ENCODE results near the gene ID4. TPM values are rescaled to one million over a fixed set of nuclear protein-coding genes. Genes with fewer than 3 reads are reported as not detected.

The ID4 gene
- total RNA-seq, 4 donors from 2014 or later = 0.36 to 5.8 (median 1.3) TPM

DNA sequence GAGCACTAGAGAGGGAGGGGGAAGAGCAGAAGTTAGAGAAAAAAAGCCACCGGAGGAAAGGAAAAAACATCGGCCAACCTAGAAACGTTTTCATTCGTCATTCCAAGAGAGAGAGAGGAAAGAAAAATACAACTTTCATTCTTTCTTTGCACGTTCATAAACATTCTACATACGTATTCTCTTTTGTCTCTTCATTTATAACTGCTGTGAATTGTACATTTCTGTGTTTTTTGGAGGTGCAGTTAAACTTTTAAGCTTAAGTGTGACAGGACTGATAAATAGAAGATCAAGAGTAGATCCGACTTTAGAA, 2.0 kb downstream of the ID4 start:
- Histone ChIP-seq H3K9me3 (no peaks in the 10 kb centered on the region), H3K27ac (peak overlapping the region in 1 of 4 donors; percentile 82), H3K36me3 (no peaks in the 10 kb centered on the region), H3K4me3 (peak overlapping the region; percentile 66 to 74 (median 71)), H3K4me1 (peaks cover 5 to 8% of the 10 kb centered on the region in 2 donors), H3K27me3 (peaks cover 0 to 8% (median 5%) of the 10 kb centered on the region in 3 donors)
- in situ Hi-C loops (cut with MboI; ENCODE audit: low sequenced_read_pairs in 4 of 4) (no loop called here), intact Hi-C loops (cut with DNase I; ENCODE audit: low total_unique reads) (no loop called here)
- TF ChIP-seq POLR2A (IDR thresholded peaks at IDR 0.05) = no peak
- TF ChIP-seq, protein P1, sequence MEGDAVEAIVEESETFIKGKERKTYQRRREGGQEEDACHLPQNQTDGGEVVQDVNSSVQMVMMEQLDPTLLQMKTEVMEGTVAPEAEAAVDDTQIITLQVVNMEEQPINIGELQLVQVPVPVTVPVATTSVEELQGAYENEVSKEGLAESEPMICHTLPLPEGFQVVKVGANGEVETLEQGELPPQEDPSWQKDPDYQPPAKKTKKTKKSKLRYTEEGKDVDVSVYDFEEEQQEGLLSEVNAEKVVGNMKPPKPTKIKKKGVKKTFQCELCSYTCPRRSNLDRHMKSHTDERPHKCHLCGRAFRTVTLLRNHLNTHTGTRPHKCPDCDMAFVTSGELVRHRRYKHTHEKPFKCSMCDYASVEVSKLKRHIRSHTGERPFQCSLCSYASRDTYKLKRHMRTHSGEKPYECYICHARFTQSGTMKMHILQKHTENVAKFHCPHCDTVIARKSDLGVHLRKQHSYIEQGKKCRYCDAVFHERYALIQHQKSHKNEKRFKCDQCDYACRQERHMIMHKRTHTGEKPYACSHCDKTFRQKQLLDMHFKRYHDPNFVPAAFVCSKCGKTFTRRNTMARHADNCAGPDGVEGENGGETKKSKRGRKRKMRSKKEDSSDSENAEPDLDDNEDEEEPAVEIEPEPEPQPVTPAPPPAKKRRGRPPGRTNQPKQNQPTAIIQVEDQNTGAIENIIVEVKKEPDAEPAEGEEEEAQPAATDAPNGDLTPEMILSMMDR (IDR thresholded peaks at IDR 0.05 in 4 of 5, conservative IDR thresholded peaks at IDR 0.05 in 1 of 5) = no peak
- ATAC-seq = no peak
- DNase-seq = no peak

GRCh38 chr6:19839788-19840187, 2.6 kb downstream of the ID4 start:
- Histone ChIP-seq H3K27me3 (peaks cover 0 to 8% (median 5%) of the 10 kb centered on the region in 3 donors), H3K4me3 (no peak overlapping the region), H3K36me3 (no peaks in the 10 kb centered on the region), H3K4me1 (peaks cover 5 to 8% of the 10 kb centered on the region in 2 donors), H3K27ac (no peak overlapping the region), H3K9me3 (no peaks in the 10 kb centered on the region)
- ATAC-seq (no peak), DNase-seq (no peak)
- in situ Hi-C loops (cut with MboI; ENCODE audit: low sequenced_read_pairs in 4 of 4) = no loop called here
- intact Hi-C loops (cut with DNase I; ENCODE audit: low total_unique reads) = no loop called here
- TF ChIP-seq POLR2A (IDR thresholded peaks at IDR 0.05) = no peak
- TF ChIP-seq, protein P1 (IDR thresholded peaks at IDR 0.05 in 4 of 5, conservative IDR thresholded peaks at IDR 0.05 in 1 of 5) = no peak

DNA sequence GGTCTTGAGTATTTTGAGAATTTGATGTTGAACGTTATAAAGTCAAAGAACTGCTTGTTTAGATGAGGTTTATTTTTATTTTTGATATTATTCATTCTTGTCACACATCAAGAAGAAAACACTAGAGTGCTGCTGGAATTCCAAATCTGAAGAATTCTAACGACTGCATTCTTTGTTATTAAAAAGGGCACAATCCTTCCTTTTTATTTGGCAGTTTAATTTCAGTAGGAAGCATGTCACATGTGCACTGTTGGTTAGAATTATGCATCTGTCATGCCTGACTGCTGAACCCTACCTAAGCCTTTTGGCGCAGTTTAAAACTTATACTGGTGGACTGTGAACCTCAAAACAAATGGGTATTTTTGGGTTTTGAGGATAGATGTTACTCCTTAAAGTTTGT, 4.0 kb downstream of the ID4 start:
- Histone ChIP-seq H3K27me3 (peaks cover 0 to 8% (median 5%) of the 10 kb centered on the region in 3 donors), H3K4me3 (no peak overlapping the region), H3K27ac (no peak overlapping the region), H3K36me3 (no peaks in the 10 kb centered on the region), H3K4me1 (peaks cover 5 to 8% of the 10 kb centered on the region in 2 donors), H3K9me3 (no peaks in the 10 kb centered on the region)
- TF ChIP-seq POLR2A (IDR thresholded peaks at IDR 0.05) = no peak
- TF ChIP-seq, protein P1 (IDR thresholded peaks at IDR 0.05 in 4 of 5, conservative IDR thresholded peaks at IDR 0.05 in 1 of 5) = no peak
- ATAC-seq (no peak), DNase-seq (no peak)
- in situ Hi-C loops (cut with MboI; ENCODE audit: low sequenced_read_pairs in 4 of 4) (no loop called here), intact Hi-C loops (cut with DNase I; ENCODE audit: low total_unique reads) (no loop called here)

DNA sequence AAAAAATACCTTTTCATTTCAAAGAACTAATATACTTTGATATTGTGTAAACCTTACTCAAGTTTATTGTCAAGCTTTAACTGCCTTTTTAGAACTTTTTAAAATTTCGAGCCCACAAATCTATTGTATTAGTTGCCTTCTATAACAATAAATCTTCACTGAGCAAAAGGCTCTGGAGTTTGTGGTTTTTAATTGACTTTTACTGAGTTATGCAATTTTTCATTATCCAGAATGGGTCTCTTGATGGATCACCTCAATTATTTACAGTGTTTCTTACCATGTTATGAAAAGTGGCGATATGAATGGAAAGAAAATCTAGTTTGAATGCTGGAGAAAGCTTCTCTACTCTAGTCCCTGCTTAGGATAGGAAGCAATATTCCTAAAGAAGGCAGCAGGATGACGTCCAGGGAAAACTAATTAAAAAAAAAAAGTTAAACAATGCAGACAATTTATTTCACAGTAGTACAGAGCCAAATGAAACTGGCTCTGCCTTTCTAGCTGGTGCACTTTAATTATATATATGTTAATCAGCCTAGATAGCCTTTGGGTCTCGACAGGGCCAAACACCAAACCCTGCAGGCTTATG, 5.0 kb downstream of the ID4 start:
- in situ Hi-C loops (cut with MboI; ENCODE audit: low sequenced_read_pairs in 4 of 4) (no loop called here), intact Hi-C loops (cut with DNase I; ENCODE audit: low total_unique reads) (no loop called here)
- no peak overlapping the region for H3K4me3 ChIP-seq
- no peak overlapping the region for H3K27ac ChIP-seq
- no peak for ATAC-seq
- TF ChIP-seq, protein P1 (IDR thresholded peaks at IDR 0.05 in 4 of 5, conservative IDR thresholded peaks at IDR 0.05 in 1 of 5) = no peak
- TF ChIP-seq POLR2A (IDR thresholded peaks at IDR 0.05) = no peak
- H3K36me3 ChIP-seq = no peaks in the 10 kb centered on the region
- peaks cover 0 to 8% (median 5%) of the 10 kb centered on the region in 3 donors for H3K27me3 ChIP-seq
- no peaks in the 10 kb centered on the region for H3K9me3 ChIP-seq
- peaks cover 5 to 8% of the 10 kb centered on the region in 2 donors for H3K4me1 ChIP-seq
- no peak for DNase-seq

- Histone ChIP-seq H3K9me3 (no peaks in the 10 kb centered on the region), H3K27ac (no peak overlapping the region), H3K4me3 (no peak overlapping the region), H3K4me1 (no peaks in the 10 kb centered on the region), H3K36me3 (no peaks in the 10 kb centered on the region), H3K27me3 (peaks cover 0 to 5% (median 0%) of the 10 kb centered on the region in 3 donors)
- DNase-seq = no peak
- TF ChIP-seq, protein P1 (IDR thresholded peaks at IDR 0.05 in 4 of 5, conservative IDR thresholded peaks at IDR 0.05 in 1 of 5) = no peak
- TF ChIP-seq POLR2A (IDR thresholded peaks at IDR 0.05) = no peak
- no peak for ATAC-seq
- in situ Hi-C loops (cut with MboI; ENCODE audit: low sequenced_read_pairs in 4 of 4) = no loop called here
- intact Hi-C loops (cut with DNase I; ENCODE audit: low total_unique reads) = no loop called here
These were observed 7.5 kb downstream of the ID4 start for GRCh38 chr6:19844689-19845088.
